DMS53 treated with DMSO at 0.1 percent for 48 hours (cell line): ENCODE measurements around the gene PDE4D.

Source experiments
- DNase-seq: peaks from one replicate; lab custom pipeline; 2025; ENCODE audit not compliant: unreplicated experiment; lab: John Stamatoyannopoulos, UW

Gene PDE4D

GRCh38 chr5:59560553-59560952, 333.0 kb downstream of the PDE4D start:
- peak; percentile 93 for DNase-seq

DNA sequence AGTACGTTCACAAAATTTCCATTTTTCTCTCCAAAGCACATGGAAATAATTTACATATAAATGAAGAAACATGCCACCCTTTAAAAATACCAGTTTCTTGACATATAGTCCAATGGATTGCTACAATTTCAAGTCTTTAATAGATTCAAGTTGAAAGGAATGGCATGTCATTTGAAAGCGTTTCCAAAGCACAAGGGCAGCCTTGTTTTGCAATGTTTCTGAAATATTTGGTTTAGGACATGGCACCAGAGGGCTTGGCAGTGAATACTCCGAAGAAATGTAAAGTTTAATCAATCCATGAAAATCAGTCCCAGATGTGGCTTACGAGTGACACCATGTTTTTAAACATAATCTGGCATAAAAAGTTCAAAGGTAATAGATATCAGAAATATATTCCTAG, 333.7 kb downstream of the PDE4D start:
- no peak for DNase-seq

DNA sequence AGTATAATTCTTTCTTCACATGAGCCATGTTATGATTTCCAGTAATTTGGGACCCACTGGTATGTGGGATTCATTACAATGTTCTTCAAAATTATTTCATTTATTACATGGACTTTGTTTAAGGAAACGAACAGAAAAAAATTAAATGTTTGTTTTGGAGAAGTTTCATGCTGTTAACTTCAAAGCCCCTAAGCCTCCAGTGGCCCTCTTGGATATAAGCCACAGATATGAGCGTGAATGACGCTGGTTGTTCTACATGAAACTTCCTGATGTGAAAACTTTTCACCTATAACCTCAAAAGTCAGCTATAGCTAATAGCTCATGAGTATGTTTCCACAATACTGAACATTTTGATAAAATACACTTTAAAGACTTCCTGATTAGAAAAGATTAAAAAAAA, 334.2 kb downstream of the PDE4D start:
- no peak for DNase-seq

GRCh38 chr5:59558501-59558900, 335.0 kb downstream of the PDE4D start:
- no peak for DNase-seq

GRCh38 chr5:59557572-59557971, 336.0 kb downstream of the PDE4D start:
- DNase-seq, result no peak

DNA sequence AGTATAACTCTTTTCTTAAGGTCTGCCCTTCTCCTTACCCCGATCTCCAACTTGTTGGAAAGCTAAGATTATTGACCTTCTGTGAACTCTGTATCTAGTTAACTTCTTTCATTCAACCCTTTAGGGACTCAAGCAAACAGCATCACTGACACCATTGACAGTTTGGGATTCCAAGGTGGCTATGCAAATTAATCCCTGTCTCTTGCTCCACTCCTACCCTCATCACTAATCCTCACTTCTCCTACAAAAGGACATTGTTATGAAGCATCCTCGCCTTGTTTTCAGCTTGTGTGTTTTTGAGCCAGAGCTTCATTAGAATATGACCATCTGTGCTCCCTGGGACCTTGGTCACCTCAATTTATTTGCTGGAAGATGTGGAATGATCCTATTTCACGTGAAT, 337.9 kb downstream of the PDE4D start:
- no peak for DNase-seq

GRCh38 chr5:59554501-59554900, 339.0 kb downstream of the PDE4D start:
- no peak for DNase-seq

DNA sequence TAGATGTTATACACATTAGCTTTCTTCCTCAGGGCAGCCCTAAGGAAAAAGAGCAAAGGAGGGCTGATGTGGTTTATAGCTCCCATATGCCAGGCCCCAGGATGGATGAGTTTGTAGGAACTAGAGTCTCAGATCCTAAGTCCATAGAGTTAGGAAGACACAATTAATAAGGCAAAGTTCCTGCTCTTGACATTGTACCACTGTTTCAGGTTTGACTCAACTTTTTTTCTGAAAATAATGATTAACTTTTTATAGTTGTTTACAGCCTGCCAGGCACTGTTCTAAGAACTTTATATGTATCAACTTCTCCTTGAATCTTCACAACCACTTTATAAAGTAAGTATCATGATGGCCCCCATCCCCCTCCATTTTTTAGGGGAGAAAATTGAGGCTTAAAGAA, 339.5 kb downstream of the PDE4D start:
- no peak for DNase-seq

DNA sequence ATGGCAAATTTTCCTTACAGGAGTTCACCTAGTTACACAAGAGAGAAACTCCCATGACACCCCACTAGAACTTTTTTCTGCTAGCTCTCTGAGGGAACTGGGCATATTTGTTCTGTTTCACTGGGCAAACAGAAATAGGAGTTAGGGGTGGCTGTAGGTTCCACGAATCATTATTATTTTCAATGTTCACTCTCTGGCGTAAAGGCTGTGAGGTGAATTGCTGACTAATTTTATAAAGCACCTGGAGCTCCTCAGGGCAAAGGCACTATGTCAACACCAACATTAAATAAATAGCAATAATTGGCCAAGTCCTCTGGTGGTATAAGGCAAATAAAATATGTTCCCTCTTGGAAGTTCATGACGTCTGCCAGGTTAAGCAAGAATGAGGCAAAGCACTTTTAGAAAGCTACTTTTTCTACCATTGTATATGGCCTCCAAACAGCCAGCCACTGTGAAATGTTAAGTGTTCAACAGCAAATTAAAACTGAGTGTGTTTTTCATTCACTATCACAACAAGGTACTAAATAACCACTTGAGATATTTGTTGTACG, 344.6 kb downstream of the PDE4D start:
- peak; percentile 99 for DNase-seq

- DNase-seq, result no peak
These were observed 345.8 kb downstream of the PDE4D start for GRCh38 chr5:59547731-59548130.

DNA sequence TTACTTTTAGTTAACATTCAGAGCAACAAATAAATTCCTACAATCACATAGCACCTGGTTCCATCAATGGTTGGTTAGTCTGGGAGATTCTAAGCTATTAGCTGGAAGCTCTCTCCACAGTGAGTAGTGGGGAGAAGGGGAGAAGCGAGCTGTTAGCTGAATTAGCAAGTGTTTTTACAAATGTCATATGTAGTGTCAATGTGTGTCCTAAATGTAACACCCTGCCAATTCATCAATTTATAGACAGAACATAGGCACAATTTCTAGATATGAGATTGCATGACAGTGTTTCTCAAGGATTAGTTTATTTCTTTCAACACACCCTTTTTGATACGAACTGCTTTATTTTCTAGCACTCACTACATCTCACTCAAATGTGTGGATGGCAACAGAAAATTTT, 349.0 kb downstream of the PDE4D start:
- no peak for DNase-seq

- DNase-seq, result peak; percentile 86
These were observed 349.6 kb downstream of the PDE4D start for GRCh38 chr5:59543821-59544442.

GRCh38 chr5:59542851-59543820, 350.4 kb downstream of the PDE4D start:
- peak; percentile 54 for DNase-seq

- no peak for DNase-seq
These were observed 351.2 kb downstream of the PDE4D start for GRCh38 chr5:59542306-59542705.

DNA sequence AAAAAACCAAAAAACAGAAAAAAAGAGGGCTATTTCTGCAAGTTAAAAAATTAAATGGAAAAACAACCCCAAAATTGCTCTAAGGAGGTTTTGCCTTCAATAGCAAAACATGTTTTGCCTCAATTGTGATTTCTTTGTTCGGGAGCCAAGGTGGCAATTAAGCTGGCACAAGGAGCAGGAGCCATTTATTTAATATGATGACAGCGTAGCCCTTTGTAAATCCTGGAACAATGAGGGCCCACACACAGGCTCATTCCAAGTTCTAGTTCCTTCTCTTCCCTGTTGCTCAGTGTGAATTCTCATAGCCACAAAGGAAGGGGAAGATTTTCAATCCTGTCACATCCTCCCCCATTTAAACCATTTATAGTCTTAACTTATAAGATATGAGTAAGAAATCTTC, 353.2 kb downstream of the PDE4D start:
- no peak for DNase-seq

- no peak for DNase-seq
These were observed 354.8 kb downstream of the PDE4D start for GRCh38 chr5:59538750-59539121.

GRCh38 chr5:59537961-59538749, 355.4 kb downstream of the PDE4D start:
- DNase-seq, result no peak

DNA sequence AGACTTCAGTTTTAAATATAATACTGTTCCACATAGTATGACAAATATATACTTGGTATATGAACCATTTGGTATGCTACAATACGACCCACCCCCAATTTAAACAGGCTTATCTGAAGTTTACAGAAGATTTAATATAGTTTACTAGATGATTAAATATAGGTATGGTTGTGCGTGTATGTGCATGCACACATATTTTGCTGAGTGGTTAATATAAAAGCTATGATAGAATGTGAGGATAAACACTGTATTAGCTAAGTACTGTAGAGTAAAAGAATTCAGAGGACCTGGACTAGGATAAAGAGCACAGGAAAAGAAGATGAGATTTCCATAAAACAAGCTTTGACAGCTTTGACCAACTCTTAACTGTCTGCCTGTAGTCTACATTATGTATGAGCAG, 356.7 kb downstream of the PDE4D start:
- no peak for DNase-seq

GRCh38 chr5:59535561-59535960, 358.0 kb downstream of the PDE4D start:
- DNase-seq, result no peak

DNA sequence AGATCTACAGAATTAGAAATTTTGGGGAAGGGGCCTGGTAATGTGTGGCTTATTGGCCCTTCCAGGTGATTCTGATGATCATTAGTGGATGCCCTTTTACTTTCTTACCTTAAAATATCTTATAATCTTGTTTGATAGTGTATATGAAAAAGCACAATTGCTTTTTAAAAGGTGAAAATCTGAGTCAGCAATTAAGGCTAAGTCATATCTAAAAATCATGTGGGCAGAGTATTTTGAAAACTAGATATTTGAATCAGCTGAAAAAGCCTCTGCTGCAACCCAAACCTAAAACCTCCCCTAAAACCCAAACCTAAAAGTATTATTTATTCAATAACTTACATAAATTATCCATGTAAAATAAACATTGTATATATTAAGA, 359.8 kb downstream of the PDE4D start:
- DNase-seq, result no peak

- no peak for DNase-seq
These were observed 360.4 kb downstream of the PDE4D start for GRCh38 chr5:59532979-59533729.
